ENCODE measurements around the gene FARSA. TPM values are rescaled to one million over a fixed set of nuclear protein-coding genes. Genes with fewer than 3 reads are reported as not detected.
A peak's percentile ranks its signal among the peaks of the same experiment; 100 is the strongest.

The FARSA gene
- total RNA-seq, 1 donor from 2014 or later = 55.6 TPM

DNA sequence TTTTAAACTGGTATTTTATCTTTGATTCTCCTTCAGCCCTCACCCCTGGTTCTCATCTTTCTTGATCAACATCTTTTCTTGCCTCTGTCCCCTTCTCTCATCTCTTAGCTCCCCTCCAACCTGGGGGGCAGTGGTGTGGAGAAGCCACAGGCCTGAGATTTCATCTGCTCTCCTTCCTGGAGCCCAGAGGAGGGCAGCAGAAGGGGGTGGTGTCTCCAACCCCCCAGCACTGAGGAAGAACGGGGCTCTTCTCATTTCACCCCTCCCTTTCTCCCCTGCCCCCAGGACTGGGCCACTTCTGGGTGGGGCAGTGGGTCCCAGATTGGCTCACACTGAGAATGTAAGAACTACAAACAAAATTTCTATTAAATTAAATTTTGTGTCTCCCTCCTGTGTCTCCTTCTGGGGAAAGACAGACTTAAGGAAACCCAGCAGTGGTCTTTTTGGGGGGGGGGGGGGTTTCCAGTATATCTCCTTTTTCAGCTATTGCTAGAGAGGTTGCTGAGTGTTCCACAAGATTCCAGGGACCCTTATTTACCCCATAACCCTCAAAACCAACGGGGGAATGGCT, 10.7 kb upstream of the FARSA start:
- no peak overlapping the region for H3K4me3 Mint-ChIP-seq (ENCODE audit: unreplicated experiment)
- H3K36me3 Mint-ChIP-seq (ENCODE audit: unreplicated experiment) = peaks cover 43% of the 10 kb centered on the region
- TF ChIP-seq, protein P1, sequence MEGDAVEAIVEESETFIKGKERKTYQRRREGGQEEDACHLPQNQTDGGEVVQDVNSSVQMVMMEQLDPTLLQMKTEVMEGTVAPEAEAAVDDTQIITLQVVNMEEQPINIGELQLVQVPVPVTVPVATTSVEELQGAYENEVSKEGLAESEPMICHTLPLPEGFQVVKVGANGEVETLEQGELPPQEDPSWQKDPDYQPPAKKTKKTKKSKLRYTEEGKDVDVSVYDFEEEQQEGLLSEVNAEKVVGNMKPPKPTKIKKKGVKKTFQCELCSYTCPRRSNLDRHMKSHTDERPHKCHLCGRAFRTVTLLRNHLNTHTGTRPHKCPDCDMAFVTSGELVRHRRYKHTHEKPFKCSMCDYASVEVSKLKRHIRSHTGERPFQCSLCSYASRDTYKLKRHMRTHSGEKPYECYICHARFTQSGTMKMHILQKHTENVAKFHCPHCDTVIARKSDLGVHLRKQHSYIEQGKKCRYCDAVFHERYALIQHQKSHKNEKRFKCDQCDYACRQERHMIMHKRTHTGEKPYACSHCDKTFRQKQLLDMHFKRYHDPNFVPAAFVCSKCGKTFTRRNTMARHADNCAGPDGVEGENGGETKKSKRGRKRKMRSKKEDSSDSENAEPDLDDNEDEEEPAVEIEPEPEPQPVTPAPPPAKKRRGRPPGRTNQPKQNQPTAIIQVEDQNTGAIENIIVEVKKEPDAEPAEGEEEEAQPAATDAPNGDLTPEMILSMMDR (IDR thresholded peaks at IDR 0.05) = no peak
- H3K27me3 Mint-ChIP-seq (ENCODE audit: unreplicated experiment) = no peaks in the 10 kb centered on the region
- peak overlapping the region; percentile 47 for H3K27ac Mint-ChIP-seq (ENCODE audit: unreplicated experiment)
- no peaks in the 10 kb centered on the region for H3K9me3 Mint-ChIP-seq (ENCODE audit: unreplicated experiment)
- DNase-seq (ENCODE audit: extremely low spot score, unreplicated experiment) = no peak
- peaks cover 44% of the 10 kb centered on the region for H3K4me1 Mint-ChIP-seq (ENCODE audit: unreplicated experiment)

DNA sequence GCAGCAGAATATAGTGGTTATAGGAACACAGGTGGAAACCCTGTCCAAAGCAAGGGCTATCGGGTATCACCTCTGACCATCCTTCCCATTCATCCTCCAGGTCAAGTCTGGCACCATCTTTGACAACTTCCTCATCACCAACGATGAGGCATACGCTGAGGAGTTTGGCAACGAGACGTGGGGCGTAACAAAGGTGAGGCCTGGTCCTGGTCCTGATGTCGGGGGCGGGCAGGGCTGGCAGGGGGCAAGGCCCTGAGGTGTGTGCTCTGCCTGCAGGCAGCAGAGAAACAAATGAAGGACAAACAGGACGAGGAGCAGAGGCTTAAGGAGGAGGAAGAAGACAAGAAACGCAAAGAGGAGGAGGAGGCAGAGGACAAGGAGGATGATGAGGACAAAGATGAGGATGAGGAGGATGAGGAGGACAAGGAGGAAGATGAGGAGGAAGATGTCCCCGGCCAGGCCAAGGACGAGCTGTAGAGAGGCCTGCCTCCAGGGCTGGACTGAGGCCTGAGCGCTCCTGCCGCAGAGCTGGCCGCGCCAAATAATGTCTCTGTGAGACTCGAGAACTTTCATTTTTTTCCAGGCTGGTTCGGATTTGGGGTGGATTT, 10.0 kb upstream of the FARSA start:
- Mint-ChIP-seq H3K27me3 (ENCODE audit: unreplicated experiment) (no peaks in the 10 kb centered on the region), H3K4me3 (ENCODE audit: unreplicated experiment) (no peak overlapping the region), H3K4me1 (ENCODE audit: unreplicated experiment) (peaks cover 44% of the 10 kb centered on the region), H3K36me3 (ENCODE audit: unreplicated experiment) (peaks cover 44% of the 10 kb centered on the region), H3K27ac (ENCODE audit: unreplicated experiment) (peak overlapping the region; percentile 52), H3K9me3 (ENCODE audit: unreplicated experiment) (no peaks in the 10 kb centered on the region)
- TF ChIP-seq, protein P1 (IDR thresholded peaks at IDR 0.05) = no peak
- no peak for DNase-seq (ENCODE audit: extremely low spot score, unreplicated experiment)

DNA sequence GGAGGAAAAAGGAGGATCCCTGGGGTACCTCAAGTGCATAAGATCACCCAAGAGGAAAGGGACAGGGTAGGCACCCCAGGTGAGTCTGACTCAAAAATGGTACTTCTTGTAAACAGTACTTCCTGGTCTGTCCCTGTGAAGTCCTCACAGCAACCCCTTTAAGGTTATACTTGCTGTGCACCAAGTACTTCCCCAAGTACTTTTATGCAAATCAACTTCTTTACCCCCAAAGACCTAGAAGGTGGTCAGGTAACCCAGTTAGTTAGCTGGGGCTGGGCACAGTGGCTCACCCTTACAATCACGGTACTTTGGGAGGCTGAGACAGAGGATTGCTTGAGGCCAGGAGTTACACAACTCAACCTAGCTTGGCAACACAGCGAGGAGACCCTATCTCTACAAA, 7.4 kb upstream of the FARSA start:
- Mint-ChIP-seq H3K4me1 (ENCODE audit: unreplicated experiment) (peaks cover 39% of the 10 kb centered on the region), H3K36me3 (ENCODE audit: unreplicated experiment) (peaks cover 43% of the 10 kb centered on the region), H3K27me3 (ENCODE audit: unreplicated experiment) (no peaks in the 10 kb centered on the region), H3K4me3 (ENCODE audit: unreplicated experiment) (peak overlapping the region; percentile 90), H3K27ac (ENCODE audit: unreplicated experiment) (no peak overlapping the region), H3K9me3 (ENCODE audit: unreplicated experiment) (no peaks in the 10 kb centered on the region)
- TF ChIP-seq, protein P1 (IDR thresholded peaks at IDR 0.05) = no peak
- DNase-seq (ENCODE audit: extremely low spot score, unreplicated experiment) = no peak

DNA sequence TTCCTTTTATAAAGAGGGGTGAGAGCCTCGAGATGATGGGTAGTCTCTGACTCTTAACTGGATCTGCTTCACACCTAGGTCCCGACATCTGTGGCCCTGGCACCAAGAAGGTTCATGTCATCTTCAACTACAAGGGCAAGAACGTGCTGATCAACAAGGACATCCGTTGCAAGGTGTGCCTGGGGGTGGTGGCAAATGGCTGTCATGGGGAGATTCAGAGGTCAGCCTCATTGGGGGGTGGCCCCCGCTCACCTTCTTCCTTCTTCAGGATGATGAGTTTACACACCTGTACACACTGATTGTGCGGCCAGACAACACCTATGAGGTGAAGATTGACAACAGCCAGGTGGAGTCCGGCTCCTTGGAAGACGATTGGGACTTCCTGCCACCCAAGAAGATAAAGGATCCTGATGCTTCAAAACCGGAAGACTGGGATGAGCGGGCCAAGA, 6.5 kb upstream of the FARSA start:
- Mint-ChIP-seq H3K27me3 (ENCODE audit: unreplicated experiment) (no peaks in the 10 kb centered on the region), H3K4me3 (ENCODE audit: unreplicated experiment) (peak overlapping the region; percentile 90), H3K4me1 (ENCODE audit: unreplicated experiment) (peaks cover 34% of the 10 kb centered on the region), H3K9me3 (ENCODE audit: unreplicated experiment) (no peaks in the 10 kb centered on the region), H3K27ac (ENCODE audit: unreplicated experiment) (peak overlapping the region; percentile 90), H3K36me3 (ENCODE audit: unreplicated experiment) (peaks cover 43% of the 10 kb centered on the region)
- no peak for DNase-seq (ENCODE audit: extremely low spot score, unreplicated experiment)
- TF ChIP-seq, protein P1 (IDR thresholded peaks at IDR 0.05) = no peak

DNA sequence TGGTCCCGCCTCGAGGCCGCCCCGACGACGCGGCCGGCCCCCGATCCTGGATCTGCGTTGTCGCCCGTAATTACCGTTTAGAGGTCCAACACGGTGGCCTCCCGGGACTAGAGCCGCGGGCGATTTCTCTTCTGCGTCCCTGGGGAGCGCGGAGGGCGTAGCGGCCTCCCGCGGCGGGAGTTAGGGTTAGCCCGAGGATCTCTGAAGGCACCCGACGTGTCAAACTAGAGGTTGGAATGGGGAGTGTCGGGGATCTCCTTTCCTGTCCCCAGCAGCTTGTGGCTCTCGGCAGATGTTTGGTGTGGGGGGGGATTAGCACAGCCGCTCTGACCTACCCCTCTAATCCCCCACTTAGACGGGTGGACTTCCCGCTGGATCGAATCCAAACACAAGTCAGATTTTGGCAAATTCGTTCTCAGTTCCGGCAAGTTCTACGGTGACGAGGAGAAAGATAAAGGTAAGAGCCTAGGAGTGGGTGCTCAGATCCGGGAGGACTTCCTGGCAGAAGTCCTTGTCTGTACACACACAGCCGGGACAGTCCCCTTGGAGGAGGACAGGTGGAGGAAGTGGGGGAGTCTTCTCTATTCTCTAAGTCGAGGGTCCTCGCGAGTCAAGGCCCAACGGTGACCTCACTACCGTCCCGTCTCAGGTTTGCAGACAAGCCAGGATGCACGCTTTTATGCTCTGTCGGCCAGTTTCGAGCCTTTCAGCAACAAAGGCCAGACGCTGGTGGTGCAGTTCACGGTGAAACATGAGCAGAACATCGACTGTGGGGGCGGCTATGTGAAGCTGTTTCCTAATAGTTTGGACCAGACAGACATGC, 5.5 kb upstream of the FARSA start:
- Mint-ChIP-seq H3K36me3 (ENCODE audit: unreplicated experiment) (peaks cover 39% of the 10 kb centered on the region), H3K27ac (ENCODE audit: unreplicated experiment) (peak overlapping the region; percentile 90), H3K4me1 (ENCODE audit: unreplicated experiment) (peaks cover 29% of the 10 kb centered on the region), H3K27me3 (ENCODE audit: unreplicated experiment) (no peaks in the 10 kb centered on the region), H3K9me3 (ENCODE audit: unreplicated experiment) (no peaks in the 10 kb centered on the region), H3K4me3 (ENCODE audit: unreplicated experiment) (peak overlapping the region; percentile 90)
- TF ChIP-seq, protein P1 (IDR thresholded peaks at IDR 0.05) = no peak
- no peak for DNase-seq (ENCODE audit: extremely low spot score, unreplicated experiment)

Measured in osteocyte (in vitro differentiated cells).